ENCODE measurements around the gene MEAF6. TPM values are rescaled to one million over a fixed set of nuclear protein-coding genes. Genes with fewer than 3 reads are reported as not detected.
A peak's percentile ranks its signal among the peaks of the same experiment; 100 is the strongest.
"Not testable (repeated sequence)": the region's sequence is repeated elsewhere in the genome, so short reads cannot be mapped to it uniquely, and the experiment has no call there.

MEAF6 gene
- polyA plus RNA-seq, 6 donors from 2014 or later = 137 to 208 (median 175) TPM

GRCh38 chr1:37549341-37549740 is 34.8 kb upstream of the MEAF6 start:
- Mint-ChIP-seq H3K9me3 (peaks cover 0 to 1% (median 0%) of the 10 kb centered on the region in 7 donors), H3K4me3 (peak overlapping the region in 1 of 8 donors; percentile 42)

GRCh38 chr1:37545019-37545418 is 30.5 kb upstream of the MEAF6 start:
- H3K9me3 Mint-ChIP-seq = no peaks in the 10 kb centered on the region
- DNase-seq (no peak), ATAC-seq (ENCODE audit: low read depth in 2 of 2) (no peak)
- H3K4me1 Mint-ChIP-seq = peaks cover 9 to 22% (median 16%) of the 10 kb centered on the region in 3 donors
- no peaks in the 10 kb centered on the region for H3K27me3 Mint-ChIP-seq
- H3K4me3 Mint-ChIP-seq = no peak overlapping the region
- H3K36me3 Mint-ChIP-seq = peaks cover 18 to 37% of the 10 kb centered on the region in 2 donors
- peak overlapping the region in 1 of 6 donors; percentile 22 for H3K27ac Mint-ChIP-seq

More at GRCh38 chr1:37549341-37549740, 34.8 kb upstream of the MEAF6 start:
- DNase-seq = no peak
- Mint-ChIP-seq H3K27ac (peak overlapping the region in 3 of 6 donors; percentile 4 to 28 (median 26)), H3K27me3 (no peaks in the 10 kb centered on the region), H3K4me1 (peaks cover 35 to 40% (median 39%) of the 10 kb centered on the region in 3 donors), H3K36me3 (peaks cover 14 to 27% of the 10 kb centered on the region in 2 donors)
- no peak for ATAC-seq (ENCODE audit: low read depth in 2 of 2)

DNA sequence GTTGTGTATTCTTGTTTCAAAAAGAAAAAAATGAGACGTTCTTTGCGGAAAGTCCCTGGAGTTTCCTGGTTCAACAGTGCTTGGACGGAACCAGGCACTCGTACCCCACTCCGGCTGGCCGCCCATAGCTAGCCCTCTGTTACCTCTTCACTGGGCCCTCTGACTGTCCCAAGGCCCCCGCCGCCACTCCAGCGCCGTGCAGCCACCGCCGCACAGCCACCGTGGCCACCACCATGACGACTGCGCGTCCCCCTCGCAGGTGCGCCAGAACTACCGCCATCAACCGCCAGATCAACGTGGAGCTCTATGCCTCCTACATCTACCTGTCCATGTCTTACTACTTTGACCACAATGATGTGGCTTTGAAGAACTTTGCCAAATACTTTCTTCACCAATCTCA is 30.0 kb upstream of the MEAF6 start:
- DNase-seq = no peak
- Mint-ChIP-seq H3K9me3 (no peaks in the 10 kb centered on the region), H3K36me3 (peaks cover 18 to 38% of the 10 kb centered on the region in 2 donors), H3K27me3 (no peaks in the 10 kb centered on the region), H3K4me3 (no peak overlapping the region), H3K4me1 (peaks cover 4 to 17% (median 12%) of the 10 kb centered on the region in 3 donors), H3K27ac (peak overlapping the region in 4 of 6 donors; percentile 22 to 64 (median 50))
- no peak for ATAC-seq (ENCODE audit: low read depth in 2 of 2)

- Mint-ChIP-seq H3K36me3 (peaks cover 25 to 26% of the 10 kb centered on the region in 2 donors), H3K9me3 (no peaks in the 10 kb centered on the region), H3K4me3 (no peak overlapping the region), H3K4me1 (peaks cover 0 to 15% (median 5%) of the 10 kb centered on the region in 3 donors), H3K27me3 (no peaks in the 10 kb centered on the region), H3K27ac (no peak overlapping the region)
- DNase-seq = no peak
- ATAC-seq (ENCODE audit: low read depth in 2 of 2) = no peak
Observed at GRCh38 chr1:37540036-37540785, 25.6 kb upstream of the MEAF6 start.

- H3K27me3 Mint-ChIP-seq; H3K4me3 Mint-ChIP-seq; ATAC-seq (ENCODE audit: low read depth in 2 of 2); DNase-seq; H3K9me3 Mint-ChIP-seq: not testable (repeated sequence)
- H3K4me1 Mint-ChIP-seq = peaks cover 0 to 12% (median 5%) of the 10 kb centered on the region in 3 donors
- H3K27ac Mint-ChIP-seq = peak overlapping the region in 1 of 6 donors; percentile 80
- peaks cover 18 to 19% of the 10 kb centered on the region in 2 donors for H3K36me3 Mint-ChIP-seq
Observed at GRCh38 chr1:37539154-37539553, 24.6 kb upstream of the MEAF6 start.

GRCh38 chr1:37537378-37537777 is 22.8 kb upstream of the MEAF6 start:
- Mint-ChIP-seq H3K36me3 (peaks cover 18 to 19% of the 10 kb centered on the region in 2 donors), H3K27me3 (no peaks in the 10 kb centered on the region), H3K9me3 (peaks cover 0 to 1% (median 0%) of the 10 kb centered on the region in 7 donors), H3K4me3 (no peak overlapping the region), H3K4me1 (peaks cover 0 to 12% (median 8%) of the 10 kb centered on the region in 3 donors), H3K27ac (no peak overlapping the region)
- no peak for DNase-seq
- ATAC-seq (ENCODE audit: low read depth in 2 of 2) = no peak

GRCh38 chr1:37533317-37534093 is 18.9 kb upstream of the MEAF6 start:
- no peak overlapping the region for H3K4me3 Mint-ChIP-seq
- peak overlapping the region in 1 of 6 donors; percentile 90 for H3K27ac Mint-ChIP-seq

GRCh38 chr1:37532418-37533156 is 18.0 kb upstream of the MEAF6 start:
- H3K36me3 Mint-ChIP-seq; ATAC-seq (ENCODE audit: low read depth in 2 of 2); H3K27ac Mint-ChIP-seq; H3K4me1 Mint-ChIP-seq; H3K9me3 Mint-ChIP-seq; H3K27me3 Mint-ChIP-seq; DNase-seq: not testable (repeated sequence)
- H3K4me3 Mint-ChIP-seq = peak overlapping the region in 3 of 8 donors; percentile 30 to 42 (median 33)

More at GRCh38 chr1:37533317-37534093, 18.9 kb upstream of the MEAF6 start:
- Mint-ChIP-seq H3K4me1 (peaks cover 0 to 9% (median 5%) of the 10 kb centered on the region in 3 donors), H3K36me3 (peaks cover 8 to 15% of the 10 kb centered on the region in 2 donors), H3K27me3 (no peaks in the 10 kb centered on the region), H3K9me3 (peaks cover 0 to 1% (median 0%) of the 10 kb centered on the region in 7 donors)
- DNase-seq (no peak), ATAC-seq (ENCODE audit: low read depth in 2 of 2) (no peak)

DNA sequence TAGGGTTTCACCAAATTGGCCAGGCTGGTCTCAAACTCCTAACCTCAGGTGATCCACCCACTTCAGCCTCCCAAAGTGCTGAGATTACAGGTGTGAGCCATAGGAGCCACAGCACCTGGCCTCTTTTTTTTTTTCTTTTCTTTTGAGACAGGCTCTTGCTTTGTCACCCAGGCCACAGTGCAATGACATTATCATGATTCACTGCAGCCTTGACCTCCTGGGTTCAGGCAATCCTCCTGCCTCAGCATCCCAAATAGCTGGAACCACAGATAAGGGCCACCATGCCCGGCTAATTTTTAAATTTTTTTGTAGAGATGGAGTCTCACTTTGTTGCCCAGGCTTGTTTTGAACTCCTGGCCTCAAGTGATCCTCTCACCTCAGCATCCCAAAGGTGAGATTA is 15.3 kb upstream of the MEAF6 start:
- H3K9me3 Mint-ChIP-seq; H3K27me3 Mint-ChIP-seq; ATAC-seq (ENCODE audit: low read depth in 2 of 2); DNase-seq; H3K4me3 Mint-ChIP-seq; H3K4me1 Mint-ChIP-seq; H3K36me3 Mint-ChIP-seq; H3K27ac Mint-ChIP-seq: not testable (repeated sequence)

- Mint-ChIP-seq H3K27me3 (peaks cover 0 to 6% (median 0%) of the 10 kb centered on the region in 3 donors), H3K36me3 (no peaks in the 10 kb centered on the region), H3K4me3 (peak overlapping the region in 7 of 8 donors; percentile 16 to 91 (median 79)), H3K27ac (peak overlapping the region in 4 of 6 donors; percentile 24 to 79 (median 58)), H3K4me1 (peaks cover 9 to 25% (median 11%) of the 10 kb centered on the region in 3 donors), H3K9me3 (no peaks in the 10 kb centered on the region)
- no peak for ATAC-seq (ENCODE audit: low read depth in 2 of 2)
- DNase-seq = no peak
Observed at GRCh38 chr1:37519613-37520012, 5.0 kb upstream of the MEAF6 start.

GRCh38 chr1:37518929-37519328 is 4.4 kb upstream of the MEAF6 start:
- H3K36me3 Mint-ChIP-seq; H3K27me3 Mint-ChIP-seq; ATAC-seq (ENCODE audit: low read depth in 2 of 2); H3K9me3 Mint-ChIP-seq: not testable (repeated sequence)
- Mint-ChIP-seq H3K4me1 (peaks cover 12 to 27% (median 13%) of the 10 kb centered on the region in 3 donors), H3K4me3 (peak overlapping the region in 7 of 8 donors; percentile 16 to 91 (median 79)), H3K27ac (peak overlapping the region in 2 of 6 donors; percentile 73 to 79)
- peak; percentile 1 for DNase-seq

DNA sequence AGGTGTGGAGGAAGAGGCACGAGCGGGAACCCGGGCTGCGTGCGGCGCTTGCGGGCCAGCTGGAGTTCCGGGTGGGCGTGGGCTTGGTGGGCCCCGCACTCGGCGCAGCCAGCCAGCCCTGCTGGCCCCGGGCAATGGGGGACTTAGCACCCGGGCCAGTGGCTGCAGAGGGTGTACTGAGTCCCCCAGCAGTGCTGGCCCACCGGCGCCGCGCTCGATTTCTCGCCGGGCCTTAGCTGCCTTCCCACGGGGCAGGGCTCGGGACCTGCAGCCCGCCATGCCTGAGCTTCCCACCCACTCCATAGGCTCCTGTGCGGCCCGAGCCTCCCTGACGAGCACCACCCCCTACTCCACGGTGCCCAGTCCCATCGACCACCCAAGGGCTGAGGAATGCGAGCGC is 3.7 kb upstream of the MEAF6 start:
- H3K27ac Mint-ChIP-seq; H3K9me3 Mint-ChIP-seq; H3K27me3 Mint-ChIP-seq; ATAC-seq (ENCODE audit: low read depth in 2 of 2); H3K36me3 Mint-ChIP-seq; DNase-seq: not testable (repeated sequence)
- peak overlapping the region in 1 of 8 donors; percentile 91 for H3K4me3 Mint-ChIP-seq
- peaks cover 19 to 34% (median 20%) of the 10 kb centered on the region in 3 donors for H3K4me1 Mint-ChIP-seq

DNA sequence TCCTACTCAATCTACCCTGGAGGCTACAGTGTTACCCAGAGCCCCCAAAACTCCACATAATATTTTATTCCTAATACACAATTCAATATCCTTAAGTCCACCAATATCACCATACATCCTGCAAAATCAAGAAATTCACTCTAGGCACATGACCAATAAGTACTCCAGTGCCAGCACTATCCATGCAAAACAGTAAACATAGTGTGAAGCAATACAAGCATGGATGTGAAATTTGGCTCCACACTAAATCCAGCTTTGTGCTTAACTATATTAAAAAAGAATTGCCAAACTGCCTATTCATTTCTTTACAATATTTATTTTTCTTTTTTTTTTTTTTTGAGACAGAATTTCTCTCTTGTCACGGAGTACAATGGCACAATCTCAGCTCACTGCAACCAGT is 3.0 kb upstream of the MEAF6 start:
- no peak overlapping the region for H3K27ac Mint-ChIP-seq

More for the DNA sequence above, 3.0 kb upstream of the MEAF6 start:
- DNase-seq = no peak
- Mint-ChIP-seq H3K4me3 (peak overlapping the region in 1 of 8 donors; percentile 72), H3K4me1 (peaks cover 20 to 36% (median 22%) of the 10 kb centered on the region in 3 donors), H3K36me3 (no peaks in the 10 kb centered on the region), H3K9me3 (no peaks in the 10 kb centered on the region), H3K27me3 (peaks cover 0 to 6% (median 0%) of the 10 kb centered on the region in 3 donors)
- no peak for ATAC-seq (ENCODE audit: low read depth in 2 of 2)

Data from naive B cell (primary cell).